Activated T-cell treated with anti-CD3 and anti-CD28 coated beads for 1 hour (primary cell): ENCODE measurements around the gene SPAG16.
"Not testable (repeated sequence)": the region's sequence is repeated elsewhere in the genome, so short reads cannot be mapped to it uniquely, and the experiment has no call there.

Source experiments
- DNase-seq: peaks from one replicate; pipeline ENCODE4 v3.0.0-alpha.2; 2020; ENCODE audit warnings: low read depth

The SPAG16 gene

GRCh38 chr2:214011676-214012075 lies 727.4 kb downstream of the SPAG16 start:
- DNase-seq = no peak

- DNase-seq = no peak
Measured at GRCh38 chr2:214014551-214015220, 730.4 kb downstream of the SPAG16 start.

GRCh38 chr2:214019229-214019972 lies 735.1 kb downstream of the SPAG16 start:
- DNase-seq = no peak

- no peak for DNase-seq
Measured at GRCh38 chr2:214019973-214020345, 735.7 kb downstream of the SPAG16 start.

GRCh38 chr2:214029190-214029589 lies 744.9 kb downstream of the SPAG16 start:
- DNase-seq = no peak

GRCh38 chr2:214031566-214031965 lies 747.3 kb downstream of the SPAG16 start:
- no peak for DNase-seq

GRCh38 chr2:214034417-214034816 lies 750.2 kb downstream of the SPAG16 start:
- DNase-seq = no peak

- DNase-seq = no peak
Measured at GRCh38 chr2:214035091-214035852, 751.0 kb downstream of the SPAG16 start.

- no peak for DNase-seq
Measured at GRCh38 chr2:214035921-214036320, 751.7 kb downstream of the SPAG16 start.

- no peak for DNase-seq
Measured at GRCh38 chr2:214038186-214038585, 753.9 kb downstream of the SPAG16 start.

GRCh38 chr2:214050731-214051130 lies 766.5 kb downstream of the SPAG16 start:
- no peak for DNase-seq

GRCh38 chr2:214051585-214051984 lies 767.3 kb downstream of the SPAG16 start:
- no peak for DNase-seq

GRCh38 chr2:214052235-214052634 lies 768.0 kb downstream of the SPAG16 start:
- DNase-seq = no peak

GRCh38 chr2:214057986-214058385 lies 773.7 kb downstream of the SPAG16 start:
- DNase-seq = no peak

GRCh38 chr2:214062279-214062678 lies 778.0 kb downstream of the SPAG16 start:
- DNase-seq = not testable (repeated sequence)

GRCh38 chr2:214064471-214064870 lies 780.2 kb downstream of the SPAG16 start:
- no peak for DNase-seq

GRCh38 chr2:214066862-214067261 lies 782.6 kb downstream of the SPAG16 start:
- DNase-seq = no peak

- no peak for DNase-seq
Measured at GRCh38 chr2:214069254-214069653, 785.0 kb downstream of the SPAG16 start.

- DNase-seq = no peak
Measured at GRCh38 chr2:214075456-214075855, 791.2 kb downstream of the SPAG16 start.

GRCh38 chr2:214076527-214076926 lies 792.3 kb downstream of the SPAG16 start:
- DNase-seq = no peak

GRCh38 chr2:214077727-214078126 lies 793.5 kb downstream of the SPAG16 start:
- DNase-seq = no peak

- DNase-seq = no peak
Measured at GRCh38 chr2:214079032-214079431, 794.8 kb downstream of the SPAG16 start.

GRCh38 chr2:214088536-214088935 lies 804.3 kb downstream of the SPAG16 start:
- no peak for DNase-seq
